Measurements from ENCODE around the gene MMP1. TPM values are rescaled to one million over a fixed set of nuclear protein-coding genes. Genes with fewer than 3 reads are reported as not detected.

The MMP1 gene
- total and polyA plus RNA-seq, 2 of the 13 experiments (the other 11 are each of a cell fraction or from before 2014, with no cell fraction given) = 0.09 to 0.21 TPM

DNA sequence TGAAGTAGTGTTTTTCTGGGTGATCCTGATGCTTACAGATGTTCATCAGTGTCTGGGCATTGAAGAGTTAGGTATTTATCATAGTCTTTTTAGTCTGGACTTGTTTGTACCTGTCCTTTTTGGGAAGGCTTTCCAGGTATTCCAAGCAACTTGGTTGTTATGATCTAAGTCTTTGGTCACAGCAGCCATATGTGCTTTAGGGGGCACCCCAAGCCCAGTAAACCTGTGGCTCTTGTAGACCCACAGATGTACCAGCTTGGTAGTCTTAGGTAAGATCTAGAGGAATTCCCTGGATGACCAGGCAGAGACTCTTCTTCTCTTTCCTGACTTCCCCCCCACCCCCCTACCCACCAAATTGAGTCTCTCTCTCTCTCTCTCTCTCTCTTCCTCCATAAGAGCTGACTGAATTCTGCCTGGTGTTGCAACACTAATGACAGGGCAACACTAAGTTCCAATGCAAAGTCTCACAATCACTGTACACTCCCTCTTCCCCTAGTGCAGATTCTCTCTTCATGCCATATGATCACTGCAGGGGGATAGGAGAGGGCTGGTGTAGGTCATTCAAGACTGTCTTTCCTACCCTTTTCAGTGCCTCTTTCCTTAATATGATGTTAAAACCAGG is 48.7 kb downstream of the MMP1 start:
- Histone ChIP-seq H3K4me1 (ENCODE audit: insufficient read depth, low read length) (no peaks in the 10 kb centered on the region), H3K27me3 (ENCODE audit: control insufficient read depth in 1 of 2, insufficient read depth in 2 of 2, low read length in 2 of 2) (no peaks in the 10 kb centered on the region; a peak in 1 of 5 replicates), H4K20me1 (ENCODE audit: insufficient read depth, low read length) (no peaks in the 10 kb centered on the region), H3K9me3 (ENCODE audit: low read length) (no peaks in the 10 kb centered on the region), H2AFZ (ENCODE audit: low read length) (no peak overlapping the region), H3K27ac (ENCODE audit: extremely low read length, insufficient read depth, low read length) (no peak overlapping the region), H3K4me2 (ENCODE audit: low read depth, low read length) (no peak overlapping the region), H3K79me2 (ENCODE audit: insufficient read depth, low read length) (no peaks in the 10 kb centered on the region), H3K9ac (ENCODE audit: insufficient read depth, low read depth, low read length) (no peak overlapping the region), H3K4me3 (replicated peaks in 1 of 3; ENCODE audit: insufficient read depth in 1 of 3, low read depth in 2 of 3, low read length in 3 of 3) (no peak overlapping the region), H3K36me3 (replicated peaks in 1 of 2; ENCODE audit: control insufficient read depth in 1 of 2, insufficient read depth in 2 of 2, low read length in 2 of 2) (no peaks in the 10 kb centered on the region)
- ATAC-seq (no peak), FAIRE-seq (no peak), DNase-seq (ENCODE audit: low spot score) (no peak)
- in situ Hi-C loops (cut with HindIII; ENCODE audit: extremely low pct_ligation_motif_present, low pct_unique_long_range_greater_than_20kb) (loop anchor here (25.0 kb wide), 1 partner anchor 188 kb away; no protein-coding TSS in a partner anchor), intact Hi-C loops (cut with micrococcal nuclease; ENCODE audit: unreplicated experiment) (no loop called here)
- ChIA-PET CTCF (ENCODE audit: low intra/inter-chr PET ratio, low total read pairs) (no interaction called here), POLR2A (no interaction called here)
- BruUV-seq (replicated peaks) = no TSS peak
- TF ChIP-seq ZFY (CRISPR knock-in tag; IDR thresholded peaks at IDR 0.05) (no peak), ZNF230 (CRISPR knock-in tag; IDR thresholded peaks at IDR 0.05) (no peak), GATAD1 (CRISPR knock-in tag; IDR thresholded peaks at IDR 0.05) (no peak), RBM22 (optimal IDR thresholded peaks at IDR 0.05; ENCODE audit: low read length) (no peak), SATB2 (CRISPR knock-in tag; IDR thresholded peaks at IDR 0.05) (no peak)
- TF ChIP-seq, protein P1, sequence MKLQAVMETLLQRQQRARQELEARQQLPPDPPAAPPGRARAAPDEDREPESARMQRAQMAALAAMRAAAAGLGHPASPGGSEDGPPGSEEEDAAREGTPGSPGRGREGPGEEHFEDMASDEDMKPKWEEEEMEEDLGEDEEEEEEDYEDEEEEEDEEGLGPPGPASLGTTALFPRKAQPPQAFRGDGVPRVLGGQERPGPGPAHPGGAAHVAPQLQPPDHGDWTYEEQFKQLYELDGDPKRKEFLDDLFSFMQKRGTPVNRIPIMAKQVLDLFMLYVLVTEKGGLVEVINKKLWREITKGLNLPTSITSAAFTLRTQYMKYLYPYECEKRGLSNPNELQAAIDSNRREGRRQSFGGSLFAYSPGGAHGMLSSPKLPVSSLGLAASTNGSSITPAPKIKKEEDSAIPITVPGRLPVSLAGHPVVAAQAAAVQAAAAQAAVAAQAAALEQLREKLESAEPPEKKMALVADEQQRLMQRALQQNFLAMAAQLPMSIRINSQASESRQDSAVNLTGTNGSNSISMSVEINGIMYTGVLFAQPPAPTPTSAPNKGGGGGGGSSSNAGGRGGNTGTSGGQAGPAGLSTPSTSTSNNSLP (IDR thresholded peaks at IDR 0.05; ENCODE audit: low read depth, low read length) = no peak
- TF ChIP-seq, protein P2, sequence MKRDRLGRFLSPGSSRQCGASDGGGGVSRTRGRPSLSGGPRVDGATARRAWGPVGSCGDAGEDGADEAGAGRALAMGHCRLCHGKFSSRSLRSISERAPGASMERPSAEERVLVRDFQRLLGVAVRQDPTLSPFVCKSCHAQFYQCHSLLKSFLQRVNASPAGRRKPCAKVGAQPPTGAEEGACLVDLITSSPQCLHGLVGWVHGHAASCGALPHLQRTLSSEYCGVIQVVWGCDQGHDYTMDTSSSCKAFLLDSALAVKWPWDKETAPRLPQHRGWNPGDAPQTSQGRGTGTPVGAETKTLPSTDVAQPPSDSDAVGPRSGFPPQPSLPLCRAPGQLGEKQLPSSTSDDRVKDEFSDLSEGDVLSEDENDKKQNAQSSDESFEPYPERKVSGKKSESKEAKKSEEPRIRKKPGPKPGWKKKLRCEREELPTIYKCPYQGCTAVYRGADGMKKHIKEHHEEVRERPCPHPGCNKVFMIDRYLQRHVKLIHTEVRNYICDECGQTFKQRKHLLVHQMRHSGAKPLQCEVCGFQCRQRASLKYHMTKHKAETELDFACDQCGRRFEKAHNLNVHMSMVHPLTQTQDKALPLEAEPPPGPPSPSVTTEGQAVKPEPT (CRISPR knock-in tag; IDR thresholded peaks at IDR 0.05; ENCODE audit: low read depth) = no peak
- TF ChIP-seq, protein P3, sequence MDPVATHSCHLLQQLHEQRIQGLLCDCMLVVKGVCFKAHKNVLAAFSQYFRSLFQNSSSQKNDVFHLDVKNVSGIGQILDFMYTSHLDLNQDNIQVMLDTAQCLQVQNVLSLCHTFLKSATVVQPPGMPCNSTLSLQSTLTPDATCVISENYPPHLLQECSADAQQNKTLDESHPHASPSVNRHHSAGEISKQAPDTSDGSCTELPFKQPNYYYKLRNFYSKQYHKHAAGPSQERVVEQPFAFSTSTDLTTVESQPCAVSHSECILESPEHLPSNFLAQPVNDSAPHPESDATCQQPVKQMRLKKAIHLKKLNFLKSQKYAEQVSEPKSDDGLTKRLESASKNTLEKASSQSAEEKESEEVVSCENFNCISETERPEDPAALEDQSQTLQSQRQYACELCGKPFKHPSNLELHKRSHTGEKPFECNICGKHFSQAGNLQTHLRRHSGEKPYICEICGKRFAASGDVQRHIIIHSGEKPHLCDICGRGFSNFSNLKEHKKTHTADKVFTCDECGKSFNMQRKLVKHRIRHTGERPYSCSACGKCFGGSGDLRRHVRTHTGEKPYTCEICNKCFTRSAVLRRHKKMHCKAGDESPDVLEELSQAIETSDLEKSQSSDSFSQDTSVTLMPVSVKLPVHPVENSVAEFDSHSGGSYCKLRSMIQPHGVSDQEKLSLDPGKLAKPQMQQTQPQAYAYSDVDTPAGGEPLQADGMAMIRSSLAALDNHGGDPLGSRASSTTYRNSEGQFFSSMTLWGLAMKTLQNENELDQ (CRISPR knock-in tag; IDR thresholded peaks at IDR 0.05; ENCODE audit: borderline replicate concordance) = no peak
- TF ChIP-seq, protein P4, sequence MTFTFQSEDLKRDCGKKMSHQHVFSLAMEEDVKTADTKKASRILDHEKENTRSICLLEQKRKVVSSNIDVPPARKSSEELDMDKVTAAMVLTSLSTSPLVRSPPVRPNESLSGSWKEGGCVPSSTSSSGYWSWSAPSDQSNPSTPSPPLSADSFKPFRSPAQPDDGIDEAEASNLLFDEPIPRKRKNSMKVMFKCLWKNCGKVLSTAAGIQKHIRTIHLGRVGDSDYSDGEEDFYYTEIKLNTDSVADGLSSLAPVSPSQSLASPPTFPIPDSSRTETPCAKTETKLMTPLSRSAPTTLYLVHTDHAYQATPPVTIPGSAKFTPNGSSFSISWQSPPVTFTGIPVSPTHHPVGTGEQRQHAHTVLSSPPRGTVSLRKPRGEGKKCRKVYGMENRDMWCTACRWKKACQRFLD (CRISPR knock-in tag; IDR thresholded peaks at IDR 0.05; ENCODE audit: borderline replicate concordance) = no peak

All from HepG2 (cell line).